OCI-LY7 (cell line): ENCODE results near the gene SNTB2. TPM values are rescaled to one million over a fixed set of nuclear protein-coding genes. Genes with fewer than 3 reads are reported as not detected.

ENCODE experiments used
- BruUV-seq: library from RNA; stranded (reverse); fragments of 400-500 nt; replicated peaks from 2 replicates; lab custom pipeline; 2021; lab: Mats Ljungman, UMichigan
- CTCF ChIA-PET: fragments of 300-600 bp; sonication (Branson Sonifier 250); formaldehyde crosslinking; loops from one replicate; lab custom pipeline; 2022; ENCODE audit warnings: antibody characterized with exemption; ENCODE audit not compliant: unreplicated experiment; lab: Charles Lee
- POLR2A ChIA-PET: fragments of 300-600 bp; sonication (Branson Sonifier 250); formaldehyde crosslinking; loops from one replicate; lab custom pipeline; 2022; ENCODE audit warnings: antibody characterized with exemption; lab: Charles Lee
- DNase-seq: peaks from one replicate; pipeline ENCODE4 v3.0.0-alpha.2; 2015; ENCODE audit warnings: low spot score
- H2AFZ ChIP-seq: fragments of 200-600 bp; sonication (generic), shearing (Covaris generic); 2 replicates; pipeline ENCODE4 v1.6.1; 2014; ENCODE audit warnings: mild to moderate bottlenecking, antibody characterized with exemption, low read length, moderate library complexity
- H3K27ac ChIP-seq: fragments of 200-600 bp; sonication (generic); 2 replicates; pipeline ENCODE4 v1.5.1; 2014; ENCODE audit warnings: mixed run types, low read depth, mild to moderate bottlenecking, moderate library complexity, low read length, inconsistent platforms; ENCODE audit not compliant: poor library complexity, severe bottlenecking
- H3K36me3 ChIP-seq: fragments of 200-600 bp; sonication (generic); 2 replicates; pipeline ENCODE4 v1.6.1; 2014; ENCODE audit warnings: mild to moderate bottlenecking, antibody characterized with exemption, low read length, moderate library complexity, mixed read lengths; ENCODE audit not compliant: insufficient read depth
- H3K4me1 ChIP-seq: fragments of 200-600 bp; sonication (generic); 2 replicates; pipeline ENCODE4 v1.5.1; 2014; ENCODE audit warnings: mild to moderate bottlenecking, low read length; ENCODE audit not compliant: insufficient read depth, poor library complexity, severe bottlenecking
- H3K4me2 ChIP-seq: fragments of 200-600 bp; sonication (generic); 2 replicates; pipeline ENCODE4 v1.6.1; 2014; ENCODE audit warnings: mild to moderate bottlenecking, low read length
- H3K4me3 ChIP-seq: fragments of 200-600 bp; sonication (generic); 2 replicates; pipeline ENCODE4 v1.5.1; 2014; ENCODE audit warnings: mild to moderate bottlenecking, low read depth, low read length; ENCODE audit not compliant: poor library complexity, severe bottlenecking
- H3K79me2 ChIP-seq: fragments of 200-600 bp; sonication (generic); 2 replicates; pipeline ENCODE4 v1.6.1; 2016; ENCODE audit warnings: low read depth, mild to moderate bottlenecking, low read length, moderate library complexity, mixed read lengths; ENCODE audit not compliant: insufficient read depth
- H3K9me2 ChIP-seq: fragments of 200-600 bp; sonication (generic); 2 replicates; pipeline ENCODE4 v1.6.1; 2016; ENCODE audit warnings: mild to moderate bottlenecking, low read length, mixed read lengths; ENCODE audit not compliant: insufficient read depth
- H3K9me3 ChIP-seq: fragments of 200-600 bp; sonication (generic); 2 replicates; pipeline ENCODE4 v1.6.1; 2014; ENCODE audit warnings: mild to moderate bottlenecking, mixed run types, low read length, mixed read lengths
- H4K20me1 ChIP-seq: fragments of 200-600 bp; sonication (generic); 2 replicates; pipeline ENCODE4 v1.6.1; 2014; ENCODE audit warnings: mild to moderate bottlenecking, antibody characterized with exemption, low read length, moderate library complexity, mixed read lengths; ENCODE audit not compliant: insufficient read depth
- EZH2phosphoT487 ChIP-seq: fragments of 200-600 bp; sonication (generic); IDR thresholded peaks from 2 replicates; pipeline ENCODE4 v1.6.1; 2018; ENCODE audit warnings: low read depth, borderline replicate concordance, mild to moderate bottlenecking, mixed run types, antibody characterized with exemption, low read length, moderate library complexity, mixed read lengths
- intact Hi-C: fragments of 100-400 bp; cut with micrococcal nuclease; formaldehyde crosslinking; loops from one replicate; pipeline ENCODE4 v1.10.0; 2022; ENCODE audit not compliant: unreplicated experiment
- total RNA-seq, 2 experiments: library from RNA; depleted of rRNA in 1 of 2; stranded (reverse); fragments of >200 nt in 1 of 2; shearing (Covaris generic) in 1 of 2; gene quantifications; 2 replicates each; pipeline ENCODE4 v1.2.3, GENCODE V29; 2014 to 2022
- TF ChIP-seq, protein P1 (sequence below): fragments of 200-600 bp; sonication (generic); conservative IDR thresholded peaks from 2 replicates; pipeline ENCODE4 v1.5.1; 2014; ENCODE audit warnings: mild to moderate bottlenecking, antibody characterized with exemption, low read length, moderate library complexity, mixed read lengths

Gene SNTB2
- total RNA-seq, 2 experiments from 2014 or later: 21.2 to 34.1 TPM

GRCh38 chr16:69274699-69275235, 87.8 kb downstream of the SNTB2 start:
- Histone ChIP-seq H3K4me3 (no peak overlapping the region), H3K9me3 (no peaks in the 10 kb centered on the region), H3K4me1 (no peaks in the 10 kb centered on the region), H3K79me2 (no peaks in the 10 kb centered on the region), H3K9me2 (no peaks in the 10 kb centered on the region), H4K20me1 (no peaks in the 10 kb centered on the region), H2AFZ (no peak overlapping the region), H3K4me2 (no peak overlapping the region), H3K27ac (no peak overlapping the region), H3K36me3 (peaks cover 35% of the 10 kb centered on the region)
- CTCF ChIA-PET: interaction anchor here (1.2 kb wide), 1 partner anchor 12 kb away, joined by 7 read pairs; no protein-coding TSS in a partner anchor
- TF ChIP-seq EZH2phosphoT487: no peak
- TF ChIP-seq, protein P1, sequence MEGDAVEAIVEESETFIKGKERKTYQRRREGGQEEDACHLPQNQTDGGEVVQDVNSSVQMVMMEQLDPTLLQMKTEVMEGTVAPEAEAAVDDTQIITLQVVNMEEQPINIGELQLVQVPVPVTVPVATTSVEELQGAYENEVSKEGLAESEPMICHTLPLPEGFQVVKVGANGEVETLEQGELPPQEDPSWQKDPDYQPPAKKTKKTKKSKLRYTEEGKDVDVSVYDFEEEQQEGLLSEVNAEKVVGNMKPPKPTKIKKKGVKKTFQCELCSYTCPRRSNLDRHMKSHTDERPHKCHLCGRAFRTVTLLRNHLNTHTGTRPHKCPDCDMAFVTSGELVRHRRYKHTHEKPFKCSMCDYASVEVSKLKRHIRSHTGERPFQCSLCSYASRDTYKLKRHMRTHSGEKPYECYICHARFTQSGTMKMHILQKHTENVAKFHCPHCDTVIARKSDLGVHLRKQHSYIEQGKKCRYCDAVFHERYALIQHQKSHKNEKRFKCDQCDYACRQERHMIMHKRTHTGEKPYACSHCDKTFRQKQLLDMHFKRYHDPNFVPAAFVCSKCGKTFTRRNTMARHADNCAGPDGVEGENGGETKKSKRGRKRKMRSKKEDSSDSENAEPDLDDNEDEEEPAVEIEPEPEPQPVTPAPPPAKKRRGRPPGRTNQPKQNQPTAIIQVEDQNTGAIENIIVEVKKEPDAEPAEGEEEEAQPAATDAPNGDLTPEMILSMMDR: no peak
- BruUV-seq: no TSS peak
- POLR2A ChIA-PET: interaction anchor here (0.6 to 1.3 kb wide), 4 partner anchors 11 to 489 kb away, joined by 3 to 6 read pairs (median 4); partner anchors contain the start of gene SNTB2
- DNase-seq: no peak
- intact Hi-C loops: no loop called here

- no peak overlapping the region for H2AFZ ChIP-seq
- peaks cover 28% of the 10 kb centered on the region; the same call in 1 of the 2 replicates for H3K36me3 ChIP-seq
- no peaks in the 10 kb centered on the region for H4K20me1 ChIP-seq
- no peaks in the 10 kb centered on the region for H3K9me3 ChIP-seq
- H3K27ac ChIP-seq: no peak overlapping the region
- ChIA-PET CTCF (no interaction called here), POLR2A (interaction anchor here (0.6 to 1.1 kb wide), 3 partner anchors 14 to 143 kb away, joined by 3 read pairs; no protein-coding TSS in a partner anchor)
- no TSS peak for BruUV-seq
- no peak for TF ChIP-seq EZH2phosphoT487
- TF ChIP-seq, protein P1: no peak
- no peak overlapping the region for H3K4me3 ChIP-seq
- H3K9me2 ChIP-seq: no peaks in the 10 kb centered on the region
- intact Hi-C loops: no loop called here
- H3K4me1 ChIP-seq: no peaks in the 10 kb centered on the region
- H3K4me2 ChIP-seq: no peak overlapping the region
- DNase-seq: no peak
- H3K79me2 ChIP-seq: no peaks in the 10 kb centered on the region
These were observed 89.5 kb downstream of the SNTB2 start for GRCh38 chr16:69276148-69277115.
